ENCODE measurements around the gene RASGEF1C. TPM values are rescaled to one million over a fixed set of nuclear protein-coding genes. Genes with fewer than 3 reads are reported as not detected.

Gene RASGEF1C
- total and polyA plus RNA-seq, 2 of the 13 experiments (the other 11 are each of a cell fraction or from before 2014, with no cell fraction given), result not detected

- Histone ChIP-seq H3K9ac (ENCODE audit: insufficient read depth, low read depth, low read length) (no peak overlapping the region), H3K4me1 (ENCODE audit: insufficient read depth, low read length) (peaks cover 19% of the 10 kb centered on the region), H4K20me1 (ENCODE audit: insufficient read depth, low read length) (no peaks in the 10 kb centered on the region), H3K27me3 (ENCODE audit: control insufficient read depth in 1 of 2, insufficient read depth in 2 of 2, low read length in 2 of 2) (no peaks in the 10 kb centered on the region), H3K4me2 (ENCODE audit: low read depth, low read length) (no peak overlapping the region), H3K36me3 (replicated peaks in 1 of 2; ENCODE audit: control insufficient read depth in 1 of 2, insufficient read depth in 2 of 2, low read length in 2 of 2) (peaks cover 9 to 20% of the 10 kb centered on the region in 2 experiments; a peak in 4 of 5 replicates), H3K79me2 (ENCODE audit: insufficient read depth, low read length) (no peaks in the 10 kb centered on the region), H2AFZ (ENCODE audit: low read length) (no peak overlapping the region), H3K4me3 (replicated peaks in 1 of 3; ENCODE audit: insufficient read depth in 1 of 3, low read depth in 2 of 3, low read length in 3 of 3) (no peak overlapping the region), H3K27ac (ENCODE audit: extremely low read length, insufficient read depth, low read length) (no peak overlapping the region), H3K9me3 (ENCODE audit: low read length) (no peaks in the 10 kb centered on the region)
- DNase-seq (ENCODE audit: low spot score) (no peak), FAIRE-seq (no peak), ATAC-seq (no peak)
- 96% methylated on average over 5 of the region's 5 CpGs for WGBS (ENCODE audit: low lambda C conversion rate)
- ChIA-PET POLR2A (no interaction called here), CTCF (ENCODE audit: low intra/inter-chr PET ratio, low total read pairs) (no interaction called here)
- intact Hi-C loops (cut with micrococcal nuclease; ENCODE audit: unreplicated experiment), result no loop called here
- in situ Hi-C loops (cut with HindIII; ENCODE audit: extremely low pct_ligation_motif_present, low pct_unique_long_range_greater_than_20kb), result no loop called here
- no TSS peak for BruUV-seq (replicated peaks)
- TF ChIP-seq ZBTB34 (CRISPR knock-in tag; IDR thresholded peaks at IDR 0.05) (no peak), ZNF598 (CRISPR knock-in tag; IDR thresholded peaks at IDR 0.05; ENCODE audit: borderline replicate concordance) (no peak), ZNF251 (CRISPR knock-in tag; IDR thresholded peaks at IDR 0.05) (no peak), ELK4 (CRISPR knock-in tag; IDR thresholded peaks at IDR 0.05; ENCODE audit: borderline replicate concordance) (no peak), SNAPC4 (CRISPR knock-in tag; IDR thresholded peaks at IDR 0.05) (no peak), REPIN1 (CRISPR knock-in tag; IDR thresholded peaks at IDR 0.05; ENCODE audit: borderline replicate concordance, low read depth) (no peak), ZNF275 (CRISPR knock-in tag; IDR thresholded peaks at IDR 0.05; ENCODE audit: borderline replicate concordance) (no peak), ZBTB43 (CRISPR knock-in tag; conservative IDR thresholded peaks at IDR 0.05) (no peak), RFXANK (CRISPR knock-in tag; IDR thresholded peaks at IDR 0.05) (no peak), BATF2 (CRISPR knock-in tag; IDR thresholded peaks at IDR 0.05) (no peak), ZNF550 (CRISPR knock-in tag; IDR thresholded peaks at IDR 0.05; ENCODE audit: borderline replicate concordance) (no peak), NCOA1 (CRISPR knock-in tag; IDR thresholded peaks at IDR 0.05) (no peak), TOE1 (CRISPR knock-in tag; IDR thresholded peaks at IDR 0.05) (no peak), ZMYM4 (CRISPR knock-in tag; IDR thresholded peaks at IDR 0.05) (no peak)
Measured at GRCh38 chr5:180235077-180235476, 26.1 kb upstream of the RASGEF1C start.
